Endothelial cell of umbilical vein (primary cell): ENCODE data around the gene PIMREG. TPM values are rescaled to one million over a fixed set of nuclear protein-coding genes. Genes with fewer than 3 reads are reported as not detected.
"Not testable (repeated sequence)": the region's sequence is repeated elsewhere in the genome, so short reads cannot be mapped to it uniquely, and the experiment has no call there.

Experiments used
- BruUV-seq: library from RNA; stranded (reverse); fragments of 400-500 nt; replicated peaks from 2 replicates; lab custom pipeline; 2021; lab: Mats Ljungman, UMichigan
- CTCF ChIA-PET: fragments of 300-600, 350-600 bp; sonication (Branson Sonifier 250); formaldehyde crosslinking; loops from one replicate; lab custom pipeline; 2021; ENCODE audit warnings: antibody characterized with exemption, inconsistent platforms; lab: Charles Lee
- POLR2A ChIA-PET: fragments of 300-600, 350-600 bp; sonication (Branson Sonifier 250); formaldehyde crosslinking; loops from one replicate; lab custom pipeline; 2021; ENCODE audit warnings: antibody characterized with exemption, inconsistent platforms; lab: Charles Lee
- DNase-seq: peaks from one replicate; pipeline ENCODE4 v3.0.0-alpha.2; 2011; ENCODE audit warnings: low read depth, low spot score
- FAIRE-seq: peaks from 2 replicates; lab custom pipeline; 2011; peaks lifted over from hg19 to GRCh38; lab: Jason Lieb, UNC
- H2AFZ ChIP-seq: 2 replicates; pipeline ENCODE4 v1.6.0; 2012; ENCODE audit warnings: low read depth, low read length, control low read depth, inconsistent platforms
- H3K27ac ChIP-seq: 2 replicates; pipeline ENCODE4 v1.5.1; 2011; ENCODE audit warnings: low read depth, mild to moderate bottlenecking, control low read depth, low read length, moderate library complexity; ENCODE audit not compliant: insufficient read depth
- H3K27me3 ChIP-seq, 2 experiments: 2 replicates each; pipeline versions ENCODE4 v1.6.0 to v1.6.1; 2011; ENCODE audit warnings: low read length in 2 of 2, mixed read lengths in 1 of 2; ENCODE audit not compliant: control insufficient read depth in 2 of 2, insufficient read depth in 2 of 2
- H3K36me3 ChIP-seq, 2 experiments: 2 replicates in 1 of 2; 3 replicates in 1 of 2; pipeline ENCODE4 v1.5.1; 2011; ENCODE audit warnings: low read length in 2 of 2, mild to moderate bottlenecking in 1 of 2, moderate library complexity in 1 of 2; ENCODE audit not compliant: control insufficient read depth in 2 of 2, insufficient read depth in 2 of 2; ENCODE audit errors: extremely low read depth in 1 of 2
- H3K4me1 ChIP-seq: 3 replicates; pipeline ENCODE4 v1.5.1; 2011; ENCODE audit warnings: mild to moderate bottlenecking, low read length; ENCODE audit not compliant: control insufficient read depth, insufficient read depth; ENCODE audit errors: extremely low read depth
- H3K4me2 ChIP-seq: 2 replicates; pipeline ENCODE4 v1.6.1; 2011; ENCODE audit warnings: low read length, control low read depth, mixed read lengths; ENCODE audit not compliant: insufficient read depth
- H3K4me3 ChIP-seq, 3 experiments: fragments of 200-600 bp in 1 of 3; sonication (generic), shearing (Covaris generic) in 1 of 3; replicated peaks in 1 of 3; 2 replicates each; pipeline ENCODE4 v1.5.1; 2011 to 2016; ENCODE audit warnings: control low read depth in 3 of 3, low read length in 3 of 3, mild to moderate bottlenecking in 2 of 3, inconsistent platforms in 1 of 3, low read depth in 1 of 3, moderate library complexity in 1 of 3; ENCODE audit not compliant: insufficient read depth in 1 of 3
- H3K79me2 ChIP-seq: 2 replicates; pipeline ENCODE4 v1.6.0; 2012; ENCODE audit warnings: low read length, inconsistent platforms; ENCODE audit not compliant: control insufficient read depth, insufficient read depth
- H3K9ac ChIP-seq: replicated peaks from 2 replicates; pipeline ENCODE3; 2011; ENCODE audit warnings: low read length, control low read depth; ENCODE audit not compliant: insufficient read depth; ENCODE audit errors: extremely low read depth
- H3K9me1 ChIP-seq: replicated peaks from 3 replicates; pipeline ENCODE4 v1.6.0; 2011; ENCODE audit warnings: mild to moderate bottlenecking, low read length; ENCODE audit not compliant: control insufficient read depth, insufficient read depth; ENCODE audit errors: extremely low read depth
- H3K9me3 ChIP-seq: replicated peaks from 2 replicates; pipeline ENCODE4 v1.5.1; 2012; ENCODE audit warnings: low read length, inconsistent platforms; ENCODE audit not compliant: control insufficient read depth, insufficient read depth
- H4K20me1 ChIP-seq: replicated peaks from 2 replicates; pipeline ENCODE3; 2011; ENCODE audit warnings: mild to moderate bottlenecking, low read length; ENCODE audit not compliant: control insufficient read depth, insufficient read depth; ENCODE audit errors: extremely low read depth
- CTCF ChIP-seq, 2 donors: IDR thresholded peaks; 1 replicate in 1 of 2; 2 replicates in 1 of 2; pipeline ENCODE4 v1.5.1; 2011; ENCODE audit warnings: low read length in 2 of 2, mild to moderate bottlenecking in 2 of 2, moderate library complexity in 2 of 2, control low read depth in 1 of 2, inconsistent platforms in 1 of 2, low read depth in 1 of 2; ENCODE audit not compliant: insufficient read depth in 1 of 2; ENCODE audit errors: extremely low read depth in 1 of 2
- EZH2 ChIP-seq: IDR thresholded peaks from 2 replicates; pipeline ENCODE4 v1.6.1; 2012; ENCODE audit warnings: borderline replicate concordance, low read depth, mild to moderate bottlenecking, moderate library complexity, low read length, inconsistent platforms; ENCODE audit not compliant: severe bottlenecking
- FOS ChIP-seq: IDR thresholded peaks from 2 replicates; pipeline ENCODE4 v1.6.1; 2011; ENCODE audit warnings: mild to moderate bottlenecking, low read length, moderate library complexity, borderline replicate concordance; ENCODE audit not compliant: insufficient read depth
- MAX ChIP-seq: IDR thresholded peaks from 2 replicates; pipeline ENCODE4 v1.6.1; 2011; ENCODE audit not compliant: insufficient read depth, insufficient read length
- MYC ChIP-seq: IDR thresholded peaks from one replicate; pipeline ENCODE4 v1.6.1; 2011; ENCODE audit warnings: mild to moderate bottlenecking, low read depth, low read length
- POLR2A ChIP-seq: IDR thresholded peaks from 2 replicates; pipeline ENCODE4 v1.6.1; 2012; ENCODE audit warnings: low read depth, mild to moderate bottlenecking, control low read depth, low read length
- POLR2AphosphoS5 ChIP-seq: IDR thresholded peaks from 2 replicates; pipeline ENCODE4 v1.6.1; 2012; ENCODE audit warnings: low read depth, mild to moderate bottlenecking, control low read depth, low read length, moderate library complexity; ENCODE audit not compliant: insufficient read depth
- dilution Hi-C: fragments of 300-500 bp; cut with MboI; formaldehyde crosslinking; loops from one replicate; pipeline ENCODE4 v1.15.0; 2019; ENCODE audit warnings: low sequenced_read_pairs; ENCODE audit not compliant: extremely low pct_ligation_motif_present
- intact Hi-C: fragments of 100-400 bp; cut with micrococcal nuclease; formaldehyde crosslinking; loops from one replicate; pipeline ENCODE4 v1.10.0; 2022
- polyA plus RNA-seq, 4 experiments: library from polyadenylated mRNA; depleted of rRNA in 3 of 4; stranded (reverse) in 3 of 4; unstranded in 1 of 4; fragments of >200 nt; gene quantifications; 2 replicates each; pipeline versions ENCODE4 v1.2.1 to v1.2.3, GENCODE V29; 2011 to 2012; ENCODE audit warnings: missing spikeins in 1 of 4
- total RNA-seq: library from RNA; stranded (reverse); gene quantifications from 2 replicates; pipeline ENCODE4 v1.2.3, GENCODE V29; 2021

Gene PIMREG
- total and polyA plus RNA-seq, 2 donors (not counting 3 experiments of a cell fraction or from before 2014, with no cell fraction given): 26.3 to 37.7 TPM

GRCh38 chr17:6482105-6482455 is 37.8 kb downstream of the PIMREG start:
- Histone ChIP-seq H3K79me2 (no peaks in the 10 kb centered on the region), H3K4me3 (no peak overlapping the region), H3K4me1 (no peaks in the 10 kb centered on the region), H3K27ac (no peak overlapping the region), H3K4me2 (no peak overlapping the region), H4K20me1 (no peaks in the 10 kb centered on the region), H3K9ac (no peak overlapping the region), H2AFZ (no peak overlapping the region), H3K9me3 (no peaks in the 10 kb centered on the region), H3K27me3 (no peaks in the 10 kb centered on the region), H3K36me3 (no peaks in the 10 kb centered on the region), H3K9me1 (no peaks in the 10 kb centered on the region)
- TF ChIP-seq POLR2AphosphoS5 (no peak), MYC (no peak), FOS (no peak), MAX (no peak), POLR2A (no peak), EZH2 (no peak), CTCF (IDR thresholded peaks at IDR 0.05; ENCODE audit: extremely low read depth in 1 of 2, insufficient read depth in 1 of 2, low read depth in 1 of 2, low read length in 2 of 2) (no peak)
- intact Hi-C loops: no loop called here
- no peak for DNase-seq
- POLR2A ChIA-PET: no interaction called here
- dilution Hi-C loops: no loop called here
- no TSS peak for BruUV-seq
- CTCF ChIA-PET: interaction anchor here (1.2 to 1.3 kb wide), 3 partner anchors 9 to 19 kb away, joined by 3 to 5 read pairs (median 5); no protein-coding TSS in a partner anchor
- FAIRE-seq: no peak

- H3K4me1 ChIP-seq, H2AFZ ChIP-seq, H3K9me1 ChIP-seq, H3K27me3 ChIP-seq, H3K9ac ChIP-seq, FAIRE-seq, DNase-seq, H3K79me2 ChIP-seq, H3K27ac ChIP-seq, dilution Hi-C loops, H3K36me3 ChIP-seq, H3K4me3 ChIP-seq, intact Hi-C loops, BruUV-seq, H3K9me3 ChIP-seq, H4K20me1 ChIP-seq, POLR2A ChIA-PET, H3K4me2 ChIP-seq: not testable (repeated sequence)
- CTCF ChIA-PET: interaction anchor here (1.3 kb wide), 2 partner anchors 8 to 13 kb away, joined by 3 to 5 read pairs; no protein-coding TSS in a partner anchor
These were observed 38.5 kb downstream of the PIMREG start for GRCh38 chr17:6482796-6483195.
